ENCODE results near the gene CCDC142. TPM values are rescaled to one million over a fixed set of nuclear protein-coding genes. Genes with fewer than 3 reads are reported as not detected.

CCDC142 gene
- total RNA-seq, 1 experiment from 2014 or later, result 19.8 TPM

GRCh38 chr2:74513605-74514367, 31.0 kb upstream of the CCDC142 start:
- no TSS peak for BruUV-seq (replicated peaks)
- H3K4me2 ChIP-seq, result no peak overlapping the region
- intact Hi-C loops (cut with micrococcal nuclease; ENCODE audit: unreplicated experiment), result no loop called here

GRCh38 chr2:74512744-74513604, 30.2 kb upstream of the CCDC142 start:
- no peaks in the 10 kb centered on the region for H3K27me3 ChIP-seq (ENCODE audit: insufficient read depth, low read depth)

More at GRCh38 chr2:74513605-74514367, 31.0 kb upstream of the CCDC142 start:
- Histone ChIP-seq H3K27me3 (ENCODE audit: insufficient read depth, low read depth) (no peaks in the 10 kb centered on the region), H3K9me2 (ENCODE audit: insufficient read depth) (no peaks in the 10 kb centered on the region), H3K9me3 (ENCODE audit: insufficient read depth, low read depth) (no peaks in the 10 kb centered on the region), H3K4me3 (no peak overlapping the region), H3K36me3 (ENCODE audit: low read depth) (no peaks in the 10 kb centered on the region), H3K27ac (no peak overlapping the region), H3K79me2 (ENCODE audit: low read depth) (no peaks in the 10 kb centered on the region), H2AFZ (no peak overlapping the region), H4K20me1 (ENCODE audit: insufficient read depth) (no peaks in the 10 kb centered on the region), H3K4me1 (replicated peaks; ENCODE audit: insufficient read depth) (peaks cover 1% of the 10 kb centered on the region), H3F3A (ENCODE audit: insufficient read depth, low read depth) (no peaks in the 10 kb centered on the region)
- TF ChIP-seq EZH2 (IDR thresholded peaks at IDR 0.05; ENCODE audit: low read depth) (no peak), CTCF (conservative IDR thresholded peaks at IDR 0.05) (no peak)
- DNase-seq, result no peak
- ChIA-PET CTCF (no interaction called here), POLR2A (ENCODE audit: unreplicated experiment) (no interaction called here)

More at GRCh38 chr2:74512744-74513604, 30.2 kb upstream of the CCDC142 start:
- POLR2A ChIA-PET (ENCODE audit: unreplicated experiment), result no interaction called here
- no peaks in the 10 kb centered on the region for H4K20me1 ChIP-seq (ENCODE audit: insufficient read depth)
- no peak overlapping the region for H3K27ac ChIP-seq
- H3K36me3 ChIP-seq (ENCODE audit: low read depth), result no peaks in the 10 kb centered on the region
- no peak overlapping the region for H3K4me2 ChIP-seq
- intact Hi-C loops (cut with micrococcal nuclease; ENCODE audit: unreplicated experiment), result no loop called here
- no peaks in the 10 kb centered on the region for H3F3A ChIP-seq (ENCODE audit: insufficient read depth, low read depth)
- H3K79me2 ChIP-seq (ENCODE audit: low read depth), result 0 out of 2 replicates have a peak, but pooled peaks cover 3% of the 10 kb centered on the region
- no TSS peak for BruUV-seq (replicated peaks)
- H3K9me2 ChIP-seq (ENCODE audit: insufficient read depth), result no peaks in the 10 kb centered on the region
- H3K9me3 ChIP-seq (ENCODE audit: insufficient read depth, low read depth), result no peaks in the 10 kb centered on the region
- TF ChIP-seq EZH2 (IDR thresholded peaks at IDR 0.05; ENCODE audit: low read depth) (no peak), CTCF (conservative IDR thresholded peaks at IDR 0.05) (no peak)
- DNase-seq, result no peak
- no peak overlapping the region for H2AFZ ChIP-seq
- peaks cover 7% of the 10 kb centered on the region for H3K4me1 ChIP-seq (replicated peaks; ENCODE audit: insufficient read depth)
- CTCF ChIA-PET, result no interaction called here
- no peak overlapping the region for H3K4me3 ChIP-seq
